ENCODE results near the gene ASPN.

ASPN gene

DNA sequence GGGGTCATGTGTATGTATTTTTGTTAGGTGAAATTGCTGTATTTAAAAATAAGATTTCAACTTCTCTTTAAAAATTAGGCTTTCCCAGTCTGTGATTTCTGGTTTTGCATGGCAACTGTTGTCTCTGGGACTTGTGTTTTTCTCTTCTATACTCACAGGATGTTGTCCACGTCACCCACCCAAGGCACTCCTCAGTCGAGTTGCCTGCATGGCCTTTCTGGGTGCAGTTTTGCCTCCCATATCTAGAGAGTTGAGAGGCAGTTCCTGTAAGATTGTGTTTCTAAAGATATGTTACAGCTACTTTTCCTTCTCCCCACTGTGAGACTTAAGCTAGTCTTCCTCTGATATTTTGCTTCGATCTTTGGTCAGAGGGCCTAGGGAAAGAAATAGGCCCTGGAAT is 2.3 kb upstream of the ASPN start:
- TF ChIP-seq, protein P1, sequence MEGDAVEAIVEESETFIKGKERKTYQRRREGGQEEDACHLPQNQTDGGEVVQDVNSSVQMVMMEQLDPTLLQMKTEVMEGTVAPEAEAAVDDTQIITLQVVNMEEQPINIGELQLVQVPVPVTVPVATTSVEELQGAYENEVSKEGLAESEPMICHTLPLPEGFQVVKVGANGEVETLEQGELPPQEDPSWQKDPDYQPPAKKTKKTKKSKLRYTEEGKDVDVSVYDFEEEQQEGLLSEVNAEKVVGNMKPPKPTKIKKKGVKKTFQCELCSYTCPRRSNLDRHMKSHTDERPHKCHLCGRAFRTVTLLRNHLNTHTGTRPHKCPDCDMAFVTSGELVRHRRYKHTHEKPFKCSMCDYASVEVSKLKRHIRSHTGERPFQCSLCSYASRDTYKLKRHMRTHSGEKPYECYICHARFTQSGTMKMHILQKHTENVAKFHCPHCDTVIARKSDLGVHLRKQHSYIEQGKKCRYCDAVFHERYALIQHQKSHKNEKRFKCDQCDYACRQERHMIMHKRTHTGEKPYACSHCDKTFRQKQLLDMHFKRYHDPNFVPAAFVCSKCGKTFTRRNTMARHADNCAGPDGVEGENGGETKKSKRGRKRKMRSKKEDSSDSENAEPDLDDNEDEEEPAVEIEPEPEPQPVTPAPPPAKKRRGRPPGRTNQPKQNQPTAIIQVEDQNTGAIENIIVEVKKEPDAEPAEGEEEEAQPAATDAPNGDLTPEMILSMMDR (IDR thresholded peaks at IDR 0.05; ENCODE audit: low read length), result no peak
- no peak for TF ChIP-seq EZH2 (IDR thresholded peaks at IDR 0.05; ENCODE audit: borderline replicate concordance, low read length)
- H4K20me1 ChIP-seq (ENCODE audit: insufficient read depth, low read length), result no peaks in the 10 kb centered on the region
- H3K4me1 ChIP-seq (ENCODE audit: insufficient read depth, low read length, severe bottlenecking), result no peaks in the 10 kb centered on the region
- H3K4me2 ChIP-seq (ENCODE audit: low read length), result no peak overlapping the region
- H3K4me3 ChIP-seq (ENCODE audit: low read depth, low read length, poor library complexity, severe bottlenecking), result no peak overlapping the region
- H3K79me2 ChIP-seq (ENCODE audit: insufficient read depth, low read length), result no peaks in the 10 kb centered on the region
- no peak overlapping the region for H3K9ac ChIP-seq (ENCODE audit: low read length)
- no peaks in the 10 kb centered on the region for H3K9me3 ChIP-seq (ENCODE audit: low read length)
- no peaks in the 10 kb centered on the region for H3F3A ChIP-seq (ENCODE audit: insufficient read depth, low read length)
- H3K9me2 ChIP-seq (ENCODE audit: low read depth, low read length), result no peaks in the 10 kb centered on the region
- no peak overlapping the region for H3K27ac ChIP-seq (ENCODE audit: low read depth, low read length, poor library complexity, severe bottlenecking)
- no peaks in the 10 kb centered on the region for H3K27me3 ChIP-seq (ENCODE audit: insufficient read depth, low read length)
- no peak overlapping the region for H2AFZ ChIP-seq (ENCODE audit: low read length)
- no peaks in the 10 kb centered on the region; the same call in 1 of the 2 replicates for H3K36me3 ChIP-seq (ENCODE audit: insufficient read depth, low read length)

DNA sequence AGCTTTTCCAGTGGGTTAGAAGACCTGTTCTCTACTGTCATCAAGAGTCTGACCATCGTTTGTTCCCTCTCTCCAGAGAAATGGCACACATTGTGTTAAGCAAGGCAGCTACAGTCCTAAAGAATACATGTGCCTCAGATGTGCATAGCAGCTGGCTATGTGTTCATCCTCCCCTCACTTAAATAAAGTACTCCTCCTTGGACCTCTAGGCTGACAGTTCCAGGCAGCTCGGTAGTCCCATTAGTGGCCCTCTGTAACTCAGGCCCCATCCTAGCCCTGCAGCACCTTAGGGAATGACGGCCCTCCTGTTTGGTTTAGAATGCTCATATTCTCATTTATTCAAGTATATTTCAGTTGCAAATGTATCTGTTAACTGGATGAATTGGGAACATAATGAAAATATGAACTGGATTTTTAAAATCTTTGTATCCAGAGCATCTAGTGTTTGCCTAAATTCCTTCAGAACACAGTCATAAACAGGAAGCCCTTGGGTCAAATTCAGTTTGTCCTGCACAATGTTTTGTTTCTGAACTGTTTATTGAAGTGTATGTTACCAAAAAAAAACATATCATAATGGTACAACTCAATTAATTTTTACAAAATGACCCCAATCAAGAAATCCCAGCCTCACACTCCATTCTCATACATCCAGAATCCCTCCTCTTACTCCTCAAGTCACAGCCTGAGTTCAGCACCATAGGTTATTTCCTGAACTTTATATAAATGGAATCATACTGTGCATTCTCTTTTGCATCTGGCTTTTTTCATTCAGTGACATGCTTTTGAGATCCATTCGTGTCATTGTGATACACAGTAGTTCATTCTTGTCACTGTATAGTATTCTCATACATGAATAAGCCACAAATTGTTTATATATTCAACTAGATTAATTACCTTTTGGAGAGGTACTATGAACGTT is 1.6 kb upstream of the ASPN start:
- H3K27ac ChIP-seq (ENCODE audit: low read depth, low read length, poor library complexity, severe bottlenecking), result no peak overlapping the region
- H3K27me3 ChIP-seq (ENCODE audit: insufficient read depth, low read length), result no peaks in the 10 kb centered on the region
- no peak overlapping the region for H3K4me2 ChIP-seq (ENCODE audit: low read length)
- H3F3A ChIP-seq (ENCODE audit: insufficient read depth, low read length), result no peaks in the 10 kb centered on the region
- H3K36me3 ChIP-seq (ENCODE audit: insufficient read depth, low read length), result no peaks in the 10 kb centered on the region; the same call in 1 of the 2 replicates
- no peaks in the 10 kb centered on the region for H3K9me3 ChIP-seq (ENCODE audit: low read length)
- no peak overlapping the region for H2AFZ ChIP-seq (ENCODE audit: low read length)
- TF ChIP-seq, protein P1 (IDR thresholded peaks at IDR 0.05; ENCODE audit: low read length), result no peak
- no peak for TF ChIP-seq EZH2 (IDR thresholded peaks at IDR 0.05; ENCODE audit: borderline replicate concordance, low read length)
- H3K9me2 ChIP-seq (ENCODE audit: low read depth, low read length), result no peaks in the 10 kb centered on the region
- H3K9ac ChIP-seq (ENCODE audit: low read length), result no peak overlapping the region
- H3K79me2 ChIP-seq (ENCODE audit: insufficient read depth, low read length), result no peaks in the 10 kb centered on the region
- no peak overlapping the region for H3K4me3 ChIP-seq (ENCODE audit: low read depth, low read length, poor library complexity, severe bottlenecking)
- no peaks in the 10 kb centered on the region for H3K4me1 ChIP-seq (ENCODE audit: insufficient read depth, low read length, severe bottlenecking)
- no peaks in the 10 kb centered on the region for H4K20me1 ChIP-seq (ENCODE audit: insufficient read depth, low read length)

DNA sequence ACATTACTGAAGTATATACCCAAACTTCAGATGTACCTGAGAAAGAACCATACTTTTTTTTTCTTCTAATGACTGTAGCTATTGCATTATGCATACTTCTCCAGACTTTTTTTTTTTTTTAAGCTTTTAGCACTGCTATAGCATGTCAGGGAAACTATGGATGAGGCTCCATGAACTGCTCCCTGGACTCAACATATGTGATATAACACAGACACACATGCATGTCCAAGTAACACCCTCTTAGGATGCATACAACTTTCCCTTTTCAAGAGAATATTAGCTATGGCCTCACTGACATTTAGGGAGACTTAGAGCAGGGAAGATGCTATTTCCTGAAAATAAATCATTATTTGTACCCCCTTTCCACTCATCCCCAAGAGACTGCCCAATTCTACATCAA is 499 bp upstream of the ASPN start:
- Histone ChIP-seq H3K9me3 (ENCODE audit: low read length) (no peaks in the 10 kb centered on the region), H2AFZ (ENCODE audit: low read length) (no peak overlapping the region), H3K4me2 (ENCODE audit: low read length) (no peak overlapping the region), H3K4me3 (ENCODE audit: low read depth, low read length, poor library complexity, severe bottlenecking) (no peak overlapping the region), H3K4me1 (ENCODE audit: insufficient read depth, low read length, severe bottlenecking) (no peaks in the 10 kb centered on the region), H3F3A (ENCODE audit: insufficient read depth, low read length) (no peaks in the 10 kb centered on the region), H4K20me1 (ENCODE audit: insufficient read depth, low read length) (no peaks in the 10 kb centered on the region), H3K9ac (ENCODE audit: low read length) (no peak overlapping the region), H3K27me3 (ENCODE audit: insufficient read depth, low read length) (no peaks in the 10 kb centered on the region), H3K36me3 (ENCODE audit: insufficient read depth, low read length) (no peaks in the 10 kb centered on the region; the same call in 1 of the 2 replicates), H3K27ac (ENCODE audit: low read depth, low read length, poor library complexity, severe bottlenecking) (no peak overlapping the region), H3K79me2 (ENCODE audit: insufficient read depth, low read length) (no peaks in the 10 kb centered on the region), H3K9me2 (ENCODE audit: low read depth, low read length) (no peaks in the 10 kb centered on the region)
- TF ChIP-seq, protein P1 (IDR thresholded peaks at IDR 0.05; ENCODE audit: low read length), result no peak
- TF ChIP-seq EZH2 (IDR thresholded peaks at IDR 0.05; ENCODE audit: borderline replicate concordance, low read length), result no peak

All from OCI-LY1 (cell line).